SH-SY5Y (cell line): Measurements from ENCODE around the gene TRIM15.

Experiments
- GATA2 ChIP-seq: IDR thresholded peaks from 2 replicates; pipeline ENCODE4 v1.6.1; 2011; ENCODE audit warnings: mild to moderate bottlenecking, low read depth, low read length
- GATA3 ChIP-seq: IDR thresholded peaks from 2 replicates; pipeline ENCODE4 v1.6.1; 2011; ENCODE audit warnings: low read depth, mild to moderate bottlenecking, low read length, moderate library complexity

DNA sequence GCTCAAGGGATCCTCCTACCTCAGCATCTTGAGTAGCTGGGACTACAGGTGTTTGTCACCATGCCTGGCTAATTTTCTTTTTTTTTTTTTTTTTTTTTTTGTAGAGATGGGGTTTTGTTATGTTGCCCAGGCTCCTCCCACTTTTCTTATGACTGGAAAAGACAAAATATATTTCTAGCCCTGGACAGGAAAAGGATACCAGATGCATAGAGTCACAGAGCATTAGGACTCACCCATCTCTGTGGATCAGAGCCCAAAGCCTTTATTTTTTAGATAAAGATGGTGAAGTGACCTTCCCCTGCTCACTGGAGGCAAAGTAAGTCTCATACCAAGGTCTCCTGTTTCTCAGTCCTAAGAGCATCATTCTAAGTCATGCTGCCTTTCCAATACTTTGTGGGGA lies 5.8 kb upstream of the TRIM15 start:
- TF ChIP-seq GATA2 (no peak), GATA3 (no peak)
